Endothelial cell of umbilical vein (primary cell): ENCODE measurements around the gene FBXO24. TPM values are rescaled to one million over a fixed set of nuclear protein-coding genes. Genes with fewer than 3 reads are reported as not detected.

Experiments used
- BruUV-seq: library from RNA; stranded (reverse); fragments of 400-500 nt; replicated peaks from 2 replicates; lab custom pipeline; 2021; lab: Mats Ljungman, UMichigan
- CTCF ChIA-PET: fragments of 300-600, 350-600 bp; sonication (Branson Sonifier 250); formaldehyde crosslinking; loops from one replicate; lab custom pipeline; 2021; ENCODE audit warnings: antibody characterized with exemption, inconsistent platforms; lab: Charles Lee
- POLR2A ChIA-PET: fragments of 300-600, 350-600 bp; sonication (Branson Sonifier 250); formaldehyde crosslinking; loops from one replicate; lab custom pipeline; 2021; ENCODE audit warnings: antibody characterized with exemption, inconsistent platforms; lab: Charles Lee
- DNase-seq: peaks from one replicate; pipeline ENCODE4 v3.0.0-alpha.2; 2011; ENCODE audit warnings: low read depth, low spot score
- FAIRE-seq: peaks from 2 replicates; lab custom pipeline; 2011; peaks lifted over from hg19 to GRCh38; lab: Jason Lieb, UNC
- H2AFZ ChIP-seq: 2 replicates; pipeline ENCODE4 v1.6.0; 2012; ENCODE audit warnings: low read depth, low read length, control low read depth, inconsistent platforms
- H3K27ac ChIP-seq: 2 replicates; pipeline ENCODE4 v1.5.1; 2011; ENCODE audit warnings: low read depth, mild to moderate bottlenecking, control low read depth, low read length, moderate library complexity; ENCODE audit not compliant: insufficient read depth
- H3K27me3 ChIP-seq, 2 experiments: 2 replicates each; pipeline versions ENCODE4 v1.6.0 to v1.6.1; 2011; ENCODE audit warnings: low read length in 2 of 2, mixed read lengths in 1 of 2; ENCODE audit not compliant: control insufficient read depth in 2 of 2, insufficient read depth in 2 of 2
- H3K36me3 ChIP-seq, 2 experiments: 2 replicates in 1 of 2; 3 replicates in 1 of 2; pipeline ENCODE4 v1.5.1; 2011; ENCODE audit warnings: low read length in 2 of 2, mild to moderate bottlenecking in 1 of 2, moderate library complexity in 1 of 2; ENCODE audit not compliant: control insufficient read depth in 2 of 2, insufficient read depth in 2 of 2; ENCODE audit errors: extremely low read depth in 1 of 2
- H3K4me1 ChIP-seq: 3 replicates; pipeline ENCODE4 v1.5.1; 2011; ENCODE audit warnings: mild to moderate bottlenecking, low read length; ENCODE audit not compliant: control insufficient read depth, insufficient read depth; ENCODE audit errors: extremely low read depth
- H3K4me2 ChIP-seq: 2 replicates; pipeline ENCODE4 v1.6.1; 2011; ENCODE audit warnings: low read length, control low read depth, mixed read lengths; ENCODE audit not compliant: insufficient read depth
- H3K4me3 ChIP-seq, 3 experiments: fragments of 200-600 bp in 1 of 3; sonication (generic), shearing (Covaris generic) in 1 of 3; replicated peaks in 1 of 3; 2 replicates each; pipeline ENCODE4 v1.5.1; 2011 to 2016; ENCODE audit warnings: control low read depth in 3 of 3, low read length in 3 of 3, mild to moderate bottlenecking in 2 of 3, inconsistent platforms in 1 of 3, low read depth in 1 of 3, moderate library complexity in 1 of 3; ENCODE audit not compliant: insufficient read depth in 1 of 3
- H3K79me2 ChIP-seq: 2 replicates; pipeline ENCODE4 v1.6.0; 2012; ENCODE audit warnings: low read length, inconsistent platforms; ENCODE audit not compliant: control insufficient read depth, insufficient read depth
- H3K9ac ChIP-seq: replicated peaks from 2 replicates; pipeline ENCODE3; 2011; ENCODE audit warnings: low read length, control low read depth; ENCODE audit not compliant: insufficient read depth; ENCODE audit errors: extremely low read depth
- H3K9me1 ChIP-seq: replicated peaks from 3 replicates; pipeline ENCODE4 v1.6.0; 2011; ENCODE audit warnings: mild to moderate bottlenecking, low read length; ENCODE audit not compliant: control insufficient read depth, insufficient read depth; ENCODE audit errors: extremely low read depth
- H3K9me3 ChIP-seq: replicated peaks from 2 replicates; pipeline ENCODE4 v1.5.1; 2012; ENCODE audit warnings: low read length, inconsistent platforms; ENCODE audit not compliant: control insufficient read depth, insufficient read depth
- H4K20me1 ChIP-seq: replicated peaks from 2 replicates; pipeline ENCODE3; 2011; ENCODE audit warnings: mild to moderate bottlenecking, low read length; ENCODE audit not compliant: control insufficient read depth, insufficient read depth; ENCODE audit errors: extremely low read depth
- CTCF ChIP-seq, 2 donors: IDR thresholded peaks; 1 replicate in 1 of 2; 2 replicates in 1 of 2; pipeline ENCODE4 v1.5.1; 2011; ENCODE audit warnings: low read length in 2 of 2, mild to moderate bottlenecking in 2 of 2, moderate library complexity in 2 of 2, control low read depth in 1 of 2, inconsistent platforms in 1 of 2, low read depth in 1 of 2; ENCODE audit not compliant: insufficient read depth in 1 of 2; ENCODE audit errors: extremely low read depth in 1 of 2
- EZH2 ChIP-seq: IDR thresholded peaks from 2 replicates; pipeline ENCODE4 v1.6.1; 2012; ENCODE audit warnings: borderline replicate concordance, low read depth, mild to moderate bottlenecking, moderate library complexity, low read length, inconsistent platforms; ENCODE audit not compliant: severe bottlenecking
- dilution Hi-C: fragments of 300-500 bp; cut with MboI; formaldehyde crosslinking; loops from one replicate; pipeline ENCODE4 v1.15.0; 2019; ENCODE audit warnings: low sequenced_read_pairs; ENCODE audit not compliant: extremely low pct_ligation_motif_present
- intact Hi-C: fragments of 100-400 bp; cut with micrococcal nuclease; formaldehyde crosslinking; loops from one replicate; pipeline ENCODE4 v1.10.0; 2022
- polyA plus RNA-seq, 4 experiments: library from polyadenylated mRNA; depleted of rRNA in 3 of 4; stranded (reverse) in 3 of 4; unstranded in 1 of 4; fragments of >200 nt; gene quantifications; 2 replicates each; pipeline versions ENCODE4 v1.2.1 to v1.2.3, GENCODE V29; 2011 to 2012; ENCODE audit warnings: missing spikeins in 1 of 4
- total RNA-seq: library from RNA; stranded (reverse); gene quantifications from 2 replicates; pipeline ENCODE4 v1.2.3, GENCODE V29; 2021

FBXO24 gene
- total and polyA plus RNA-seq, 2 donors (not counting 3 experiments of a cell fraction or from before 2014, with no cell fraction given): 0.37 to 0.38 TPM

GRCh38 chr7:100568896-100569844 lies 17.0 kb upstream of the FBXO24 start:
- Histone ChIP-seq H3K9ac (no peak overlapping the region), H2AFZ (peak overlapping the region; percentile 8), H3K9me1 (no peaks in the 10 kb centered on the region), H3K36me3 (peaks cover 0 to 3% of the 10 kb centered on the region in 2 experiments), H3K27me3 (no peaks in the 10 kb centered on the region), H3K9me3 (no peaks in the 10 kb centered on the region), H3K4me3 (peak overlapping the region in 2 of 3 experiments; percentile 6 to 24), H4K20me1 (no peaks in the 10 kb centered on the region), H3K79me2 (no peaks in the 10 kb centered on the region), H3K27ac (no peak overlapping the region), H3K4me2 (peak overlapping the region; percentile 24), H3K4me1 (peaks cover 11% of the 10 kb centered on the region)
- intact Hi-C loops (no loop called here), dilution Hi-C loops (no loop called here)
- TF ChIP-seq EZH2: no peak
- peak; percentile 5 to 44 for TF ChIP-seq CTCF (IDR thresholded peaks at IDR 0.05; ENCODE audit: extremely low read depth in 1 of 2, insufficient read depth in 1 of 2, low read depth in 1 of 2, low read length in 2 of 2)
- ChIA-PET CTCF (interaction anchor here (0.5 to 2.3 kb wide), 7 partner anchors 10 to 121 kb away, joined by 3 to 13 read pairs (median 4); partner anchors contain the start of genes FBXO24 and LRCH4), POLR2A (no interaction called here)
- no TSS peak for BruUV-seq
- DNase-seq: peak; percentile 50
- FAIRE-seq: peak; percentile 37
